ENCODE data around the gene TMEM190. TPM values are rescaled to one million over a fixed set of nuclear protein-coding genes. Genes with fewer than 3 reads are reported as not detected.
"Not testable (repeated sequence)": the region's sequence is repeated elsewhere in the genome, so short reads cannot be mapped to it uniquely, and the experiment has no call there.

TMEM190 gene
- total RNA-seq (not detected in 2 replicates), polyA plus RNA-seq (6.6 and 13.0 TPM in 2 replicates)

DNA sequence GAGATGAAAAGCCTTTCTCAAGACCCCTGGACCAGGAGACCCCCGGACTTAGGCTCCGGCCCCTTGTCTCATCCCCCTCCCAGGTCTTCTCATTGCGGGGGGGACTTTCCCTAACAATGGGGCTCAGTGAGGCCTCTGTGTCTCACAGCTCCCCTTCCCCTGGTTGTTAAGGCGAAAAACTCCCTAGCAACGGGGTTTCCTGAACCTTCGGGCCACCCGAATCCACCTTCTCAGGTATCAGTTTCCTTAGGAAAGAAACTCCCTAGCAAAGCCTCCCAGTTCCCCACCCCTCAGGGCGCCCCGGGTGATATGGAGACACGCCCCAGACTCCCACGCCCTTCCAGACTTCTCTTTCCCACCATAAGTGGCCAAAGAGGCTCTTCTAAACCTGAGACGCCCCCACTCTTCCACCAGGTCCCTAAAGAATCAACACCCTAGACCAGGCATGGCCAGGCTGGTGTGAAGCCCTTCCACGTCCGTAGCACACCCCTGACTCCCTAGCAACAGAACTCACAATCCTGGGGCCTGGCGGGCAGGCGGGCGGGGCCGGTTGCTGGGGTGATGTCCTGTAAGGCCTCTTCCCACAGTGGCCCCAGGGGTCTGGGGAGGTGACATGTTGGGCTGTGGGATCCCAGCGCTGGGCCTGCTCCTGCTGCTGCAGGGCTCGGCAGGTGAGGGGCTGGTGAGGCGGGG is at the start of gene TMEM190:
Gene TMEM190, plus strand, starts transcription at position 586 of the 693 bp plus-strand sequence. Its CDS starts 28 bp downstream, at position 614.
- no peak within 1 kb of the TSS for H3K27ac ChIP-seq
- H3K9me3 ChIP-seq (ENCODE audit: low read depth) = no peaks in the 10 kb centered on the region
- peak within 1 kb of the TSS; percentile 59 for H3K4me2 ChIP-seq
- H3K36me3 ChIP-seq (replicated peaks; ENCODE audit: insufficient read depth, low read depth) = no peaks in the 10 kb centered on the region
- H3K27me3 ChIP-seq = peaks cover 23% of the 10 kb centered on the region
- peaks cover 31% of the 10 kb centered on the region for H3K4me1 ChIP-seq (ENCODE audit: insufficient read depth)
- H4K20me1 ChIP-seq (ENCODE audit: insufficient read depth, poor library complexity, severe bottlenecking) = no peaks in the 10 kb centered on the region
- no peaks in the 10 kb centered on the region for H3K79me2 ChIP-seq
- TF ChIP-seq, protein P1, sequence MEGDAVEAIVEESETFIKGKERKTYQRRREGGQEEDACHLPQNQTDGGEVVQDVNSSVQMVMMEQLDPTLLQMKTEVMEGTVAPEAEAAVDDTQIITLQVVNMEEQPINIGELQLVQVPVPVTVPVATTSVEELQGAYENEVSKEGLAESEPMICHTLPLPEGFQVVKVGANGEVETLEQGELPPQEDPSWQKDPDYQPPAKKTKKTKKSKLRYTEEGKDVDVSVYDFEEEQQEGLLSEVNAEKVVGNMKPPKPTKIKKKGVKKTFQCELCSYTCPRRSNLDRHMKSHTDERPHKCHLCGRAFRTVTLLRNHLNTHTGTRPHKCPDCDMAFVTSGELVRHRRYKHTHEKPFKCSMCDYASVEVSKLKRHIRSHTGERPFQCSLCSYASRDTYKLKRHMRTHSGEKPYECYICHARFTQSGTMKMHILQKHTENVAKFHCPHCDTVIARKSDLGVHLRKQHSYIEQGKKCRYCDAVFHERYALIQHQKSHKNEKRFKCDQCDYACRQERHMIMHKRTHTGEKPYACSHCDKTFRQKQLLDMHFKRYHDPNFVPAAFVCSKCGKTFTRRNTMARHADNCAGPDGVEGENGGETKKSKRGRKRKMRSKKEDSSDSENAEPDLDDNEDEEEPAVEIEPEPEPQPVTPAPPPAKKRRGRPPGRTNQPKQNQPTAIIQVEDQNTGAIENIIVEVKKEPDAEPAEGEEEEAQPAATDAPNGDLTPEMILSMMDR (IDR thresholded peaks at IDR 0.05; ENCODE audit: poor library complexity) = no peak
- TF ChIP-seq EZH2phosphoT487 (IDR thresholded peaks at IDR 0.05; ENCODE audit: low read depth, severe bottlenecking, unreplicated experiment) (no peak), EZH2 (IDR thresholded peaks at IDR 0.05; ENCODE audit: borderline replicate concordance) (no peak)
- H2AFZ ChIP-seq = no peak within 1 kb of the TSS
- WGBS (ENCODE audit: low lambda C conversion rate, missing lambda C conversion rate) = 52% methylated on average over 21 of the region's 21 CpGs
- no peaks in the 10 kb centered on the region for H3K9me2 ChIP-seq (replicated peaks; ENCODE audit: insufficient read depth)
- H3K4me3 ChIP-seq = no peak within 1 kb of the TSS
- no peak for DNase-seq (ENCODE audit: low spot score)

DNA sequence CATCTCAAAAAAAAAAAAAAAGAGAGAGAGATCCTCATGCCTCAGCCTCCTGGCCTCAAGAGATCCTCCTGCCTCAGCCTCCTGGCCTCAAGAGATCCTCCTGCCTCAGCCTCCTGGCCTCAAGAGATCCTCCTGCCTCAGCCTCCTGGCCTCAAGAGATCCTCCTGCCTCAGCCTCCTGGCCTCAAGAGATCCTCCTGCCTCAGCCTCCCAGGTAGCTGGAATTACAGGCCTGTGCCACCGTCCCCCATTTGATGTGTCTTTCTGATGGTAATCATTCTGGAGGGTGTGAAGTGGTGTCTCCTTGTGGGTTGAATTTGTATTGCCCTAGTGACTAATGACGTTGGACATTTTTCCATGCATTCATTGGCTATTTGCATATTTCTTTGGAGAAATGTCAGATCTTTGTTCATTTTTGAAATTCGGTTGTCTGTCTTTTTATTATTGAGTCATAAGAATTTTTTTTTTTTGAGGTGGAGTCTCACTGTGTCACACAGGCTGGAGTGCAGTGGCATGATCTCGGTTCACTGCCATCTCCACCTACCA is 47.8 kb upstream of the TMEM190 start:
- 91% methylated on average over 4 of the region's 4 CpGs for WGBS (ENCODE audit: low lambda C conversion rate, missing lambda C conversion rate)
- not testable (repeated sequence) for H3K79me2 ChIP-seq; H3K9me3 ChIP-seq (ENCODE audit: low read depth); H3K27ac ChIP-seq; H2AFZ ChIP-seq; H3K4me1 ChIP-seq (ENCODE audit: insufficient read depth); H3K27me3 ChIP-seq; H3K4me2 ChIP-seq; H3K9me2 ChIP-seq (replicated peaks; ENCODE audit: insufficient read depth); H4K20me1 ChIP-seq (ENCODE audit: insufficient read depth, poor library complexity, severe bottlenecking); H3K4me3 ChIP-seq; DNase-seq (ENCODE audit: low spot score); H3K36me3 ChIP-seq (replicated peaks; ENCODE audit: insufficient read depth, low read depth)

GRCh38 chr19:55329791-55330190 is 46.8 kb upstream of the TMEM190 start:
- H3K79me2 ChIP-seq; H3K4me1 ChIP-seq (ENCODE audit: insufficient read depth); H3K9me3 ChIP-seq (ENCODE audit: low read depth); H3K27me3 ChIP-seq; H3K36me3 ChIP-seq (replicated peaks; ENCODE audit: insufficient read depth, low read depth); H4K20me1 ChIP-seq (ENCODE audit: insufficient read depth, poor library complexity, severe bottlenecking); H3K27ac ChIP-seq; H3K9me2 ChIP-seq (replicated peaks; ENCODE audit: insufficient read depth); H3K4me2 ChIP-seq; H2AFZ ChIP-seq; DNase-seq (ENCODE audit: low spot score); H3K4me3 ChIP-seq: not testable (repeated sequence)
- WGBS (ENCODE audit: low lambda C conversion rate, missing lambda C conversion rate) = 95% methylated on average over 6 of the region's 6 CpGs

DNA sequence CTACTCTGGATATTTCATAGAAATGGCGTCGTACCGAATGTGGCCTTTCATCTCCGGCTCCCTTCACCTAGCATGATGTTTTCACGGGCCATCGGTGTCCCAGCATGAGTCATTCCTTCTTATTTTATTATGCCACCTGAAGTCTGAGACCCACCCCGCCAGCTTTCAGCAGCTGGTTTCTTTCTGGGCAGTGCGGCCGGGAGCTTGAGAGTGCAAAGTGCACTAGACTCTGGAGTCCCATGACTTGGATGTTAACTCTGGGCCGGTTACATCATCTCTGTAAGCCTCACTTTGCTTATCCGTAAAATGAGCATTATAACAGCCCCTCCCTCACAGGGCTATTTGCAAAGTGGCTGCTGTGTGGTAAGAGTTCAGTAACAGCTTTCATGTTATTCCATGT is 42.8 kb upstream of the TMEM190 start:
- Histone ChIP-seq H3K27ac (peak overlapping the region; percentile 91), H3K4me3 (no peak overlapping the region)
- 55% methylated on average over 11 of the region's 11 CpGs for WGBS (ENCODE audit: low lambda C conversion rate, missing lambda C conversion rate)

More for the DNA sequence above, 42.8 kb upstream of the TMEM190 start:
- Histone ChIP-seq H3K9me3 (ENCODE audit: low read depth) (no peaks in the 10 kb centered on the region), H4K20me1 (ENCODE audit: insufficient read depth, poor library complexity, severe bottlenecking) (no peaks in the 10 kb centered on the region), H3K79me2 (no peaks in the 10 kb centered on the region), H3K4me2 (no peak overlapping the region), H2AFZ (no peak overlapping the region), H3K4me1 (ENCODE audit: insufficient read depth) (peaks cover 4% of the 10 kb centered on the region), H3K36me3 (replicated peaks; ENCODE audit: insufficient read depth, low read depth) (no peaks in the 10 kb centered on the region), H3K9me2 (replicated peaks; ENCODE audit: insufficient read depth) (no peaks in the 10 kb centered on the region), H3K27me3 (no peaks in the 10 kb centered on the region)
- DNase-seq (ENCODE audit: low spot score) = peak; percentile 89
- TF ChIP-seq, protein P1 (IDR thresholded peaks at IDR 0.05; ENCODE audit: poor library complexity) = no peak
- no peak for TF ChIP-seq EZH2 (IDR thresholded peaks at IDR 0.05; ENCODE audit: borderline replicate concordance)
- TF ChIP-seq EZH2phosphoT487 (IDR thresholded peaks at IDR 0.05; ENCODE audit: low read depth, severe bottlenecking, unreplicated experiment) = no peak

Measured in hepatocyte (in vitro differentiated cells).